Body of pancreas (tissue), 4 donors: ENCODE data around the gene SGSH.

ENCODE experiments used
- POLR2A ChIP-seq, 3 donors: fragments of 450-650 bp; IDR thresholded peaks; one replicate each; pipeline ENCODE4 v1.6.1; 2016; ENCODE audit warnings: antibody characterized with exemption in 3 of 3, mild to moderate bottlenecking in 2 of 3
- TF ChIP-seq, protein P1 (sequence below), 7 experiments: fragments of 450-650 bp in 4 of 7; fragments of 200-600 bp in 3 of 7; sonication (generic) in 3 of 7; IDR thresholded peaks; one replicate each; pipeline ENCODE4 v1.5.1; 2016 to 2019; ENCODE audit warnings: antibody characterized with exemption in 7 of 7

- no peak for TF ChIP-seq POLR2A (IDR thresholded peaks at IDR 0.05)
- TF ChIP-seq, protein P1, sequence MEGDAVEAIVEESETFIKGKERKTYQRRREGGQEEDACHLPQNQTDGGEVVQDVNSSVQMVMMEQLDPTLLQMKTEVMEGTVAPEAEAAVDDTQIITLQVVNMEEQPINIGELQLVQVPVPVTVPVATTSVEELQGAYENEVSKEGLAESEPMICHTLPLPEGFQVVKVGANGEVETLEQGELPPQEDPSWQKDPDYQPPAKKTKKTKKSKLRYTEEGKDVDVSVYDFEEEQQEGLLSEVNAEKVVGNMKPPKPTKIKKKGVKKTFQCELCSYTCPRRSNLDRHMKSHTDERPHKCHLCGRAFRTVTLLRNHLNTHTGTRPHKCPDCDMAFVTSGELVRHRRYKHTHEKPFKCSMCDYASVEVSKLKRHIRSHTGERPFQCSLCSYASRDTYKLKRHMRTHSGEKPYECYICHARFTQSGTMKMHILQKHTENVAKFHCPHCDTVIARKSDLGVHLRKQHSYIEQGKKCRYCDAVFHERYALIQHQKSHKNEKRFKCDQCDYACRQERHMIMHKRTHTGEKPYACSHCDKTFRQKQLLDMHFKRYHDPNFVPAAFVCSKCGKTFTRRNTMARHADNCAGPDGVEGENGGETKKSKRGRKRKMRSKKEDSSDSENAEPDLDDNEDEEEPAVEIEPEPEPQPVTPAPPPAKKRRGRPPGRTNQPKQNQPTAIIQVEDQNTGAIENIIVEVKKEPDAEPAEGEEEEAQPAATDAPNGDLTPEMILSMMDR (IDR thresholded peaks at IDR 0.05) = no peak
Measured at GRCh38 chr17:80243526-80244433, 23.6 kb upstream of the SGSH start.
